ENCODE data around the gene FOXJ3. TPM values are rescaled to one million over a fixed set of nuclear protein-coding genes. Genes with fewer than 3 reads are reported as not detected.
A peak's percentile ranks its signal among the peaks of the same experiment; 100 is the strongest.

The FOXJ3 gene
- total RNA-seq, 2 donors from 2014 or later = 39.9 to 44.8 TPM

DNA sequence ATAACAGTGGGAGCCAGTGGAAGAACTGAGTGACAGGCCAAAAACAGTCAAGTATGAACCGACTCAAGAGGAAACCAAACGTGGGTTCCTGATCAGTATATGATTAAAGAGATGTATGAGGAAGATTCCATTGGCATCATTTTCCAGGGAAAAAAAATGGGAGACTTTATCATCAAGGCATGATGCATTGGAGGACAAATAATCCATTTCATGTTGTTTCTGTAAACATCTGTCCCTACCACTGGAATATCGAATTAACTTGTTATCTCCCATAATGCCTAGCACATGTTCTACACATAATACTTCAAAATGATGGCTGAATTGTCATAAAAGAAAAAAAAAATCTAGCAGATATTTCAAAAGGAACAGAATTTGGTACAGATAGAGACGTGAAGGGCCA, 13.3 kb downstream of the FOXJ3 start:
- no peak for DNase-seq
- Histone ChIP-seq H3K9me3 (no peaks in the 10 kb centered on the region), H3K27me3 (no peaks in the 10 kb centered on the region), H3K27ac (no peak overlapping the region), H3K36me3 (no peaks in the 10 kb centered on the region), H3K4me1 (peaks cover 4% of the 10 kb centered on the region), H3K9ac (ENCODE audit: low read depth in 2 of 2, low read length in 2 of 2) (no peak overlapping the region), H3K4me3 (no peak overlapping the region)
- TF ChIP-seq, protein P1, sequence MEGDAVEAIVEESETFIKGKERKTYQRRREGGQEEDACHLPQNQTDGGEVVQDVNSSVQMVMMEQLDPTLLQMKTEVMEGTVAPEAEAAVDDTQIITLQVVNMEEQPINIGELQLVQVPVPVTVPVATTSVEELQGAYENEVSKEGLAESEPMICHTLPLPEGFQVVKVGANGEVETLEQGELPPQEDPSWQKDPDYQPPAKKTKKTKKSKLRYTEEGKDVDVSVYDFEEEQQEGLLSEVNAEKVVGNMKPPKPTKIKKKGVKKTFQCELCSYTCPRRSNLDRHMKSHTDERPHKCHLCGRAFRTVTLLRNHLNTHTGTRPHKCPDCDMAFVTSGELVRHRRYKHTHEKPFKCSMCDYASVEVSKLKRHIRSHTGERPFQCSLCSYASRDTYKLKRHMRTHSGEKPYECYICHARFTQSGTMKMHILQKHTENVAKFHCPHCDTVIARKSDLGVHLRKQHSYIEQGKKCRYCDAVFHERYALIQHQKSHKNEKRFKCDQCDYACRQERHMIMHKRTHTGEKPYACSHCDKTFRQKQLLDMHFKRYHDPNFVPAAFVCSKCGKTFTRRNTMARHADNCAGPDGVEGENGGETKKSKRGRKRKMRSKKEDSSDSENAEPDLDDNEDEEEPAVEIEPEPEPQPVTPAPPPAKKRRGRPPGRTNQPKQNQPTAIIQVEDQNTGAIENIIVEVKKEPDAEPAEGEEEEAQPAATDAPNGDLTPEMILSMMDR (IDR thresholded peaks at IDR 0.05) = no peak
- intact Hi-C loops (cut with DNase I) = no loop called here

DNA sequence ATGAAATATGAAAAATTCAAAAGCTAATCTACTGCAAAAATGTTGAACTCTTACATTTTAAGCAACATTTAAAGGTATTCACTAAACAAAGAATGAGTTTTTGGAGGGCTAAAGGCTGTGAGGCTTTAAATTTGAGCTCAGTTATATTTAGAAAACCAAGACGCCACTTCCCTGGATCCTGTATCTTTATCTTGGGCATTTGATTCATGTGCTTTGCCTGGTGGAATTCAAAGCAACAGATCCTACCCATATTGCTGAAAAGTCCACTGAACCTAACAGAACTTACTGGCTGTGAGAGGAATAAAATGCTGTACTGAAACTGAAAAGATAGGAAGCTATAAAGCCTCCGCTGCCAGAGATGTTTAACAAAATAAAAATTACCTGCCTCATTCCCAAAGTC, 14.3 kb downstream of the FOXJ3 start:
- H3K9me3 ChIP-seq = no peaks in the 10 kb centered on the region
- intact Hi-C loops (cut with DNase I) = no loop called here
- H3K9ac ChIP-seq (ENCODE audit: low read depth in 2 of 2, low read length in 2 of 2) = no peak overlapping the region
- no peaks in the 10 kb centered on the region for H3K27me3 ChIP-seq
- H3K4me3 ChIP-seq = no peak overlapping the region
- no peak overlapping the region for H3K27ac ChIP-seq
- H3K36me3 ChIP-seq = no peaks in the 10 kb centered on the region
- H3K4me1 ChIP-seq = peaks cover 4% of the 10 kb centered on the region
- TF ChIP-seq, protein P1 (IDR thresholded peaks at IDR 0.05) = no peak
- no peak for DNase-seq

DNA sequence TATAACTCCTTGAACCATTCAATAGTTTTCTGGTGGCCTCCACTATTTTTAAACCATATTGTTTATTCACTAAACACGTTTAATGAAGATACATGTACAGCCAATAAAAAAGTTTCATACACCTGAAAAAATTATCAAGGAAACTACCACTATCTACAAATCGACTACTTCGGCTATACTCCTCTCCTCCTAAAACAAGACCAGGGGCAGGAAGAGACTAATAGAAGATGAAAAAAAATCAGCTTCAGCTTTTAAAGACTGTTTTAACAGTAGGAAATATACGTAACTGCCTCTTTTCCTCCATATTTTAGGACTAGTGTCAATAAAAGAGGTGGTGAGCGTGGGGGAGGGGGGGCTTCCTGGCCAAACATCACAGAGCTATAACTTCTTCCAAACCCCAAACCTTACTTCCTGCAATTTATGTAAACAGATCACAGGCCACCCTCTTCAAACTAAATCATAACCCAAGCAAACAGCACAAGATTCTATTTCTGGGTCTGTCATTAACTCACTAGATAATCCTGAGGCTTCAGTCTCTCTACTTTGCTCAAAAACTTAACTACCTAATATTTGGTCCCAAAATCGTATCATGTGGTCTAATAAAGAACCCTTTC, 15.1 kb downstream of the FOXJ3 start:
- intact Hi-C loops (cut with DNase I) = no loop called here
- Histone ChIP-seq H3K9me3 (no peaks in the 10 kb centered on the region), H3K4me1 (peaks cover 4% of the 10 kb centered on the region), H3K36me3 (no peaks in the 10 kb centered on the region), H3K4me3 (no peak overlapping the region), H3K9ac (ENCODE audit: low read depth in 2 of 2, low read length in 2 of 2) (no peak overlapping the region), H3K27me3 (no peaks in the 10 kb centered on the region), H3K27ac (no peak overlapping the region)
- TF ChIP-seq, protein P1 (IDR thresholded peaks at IDR 0.05) = no peak
- peak; percentile 60 for DNase-seq

DNA sequence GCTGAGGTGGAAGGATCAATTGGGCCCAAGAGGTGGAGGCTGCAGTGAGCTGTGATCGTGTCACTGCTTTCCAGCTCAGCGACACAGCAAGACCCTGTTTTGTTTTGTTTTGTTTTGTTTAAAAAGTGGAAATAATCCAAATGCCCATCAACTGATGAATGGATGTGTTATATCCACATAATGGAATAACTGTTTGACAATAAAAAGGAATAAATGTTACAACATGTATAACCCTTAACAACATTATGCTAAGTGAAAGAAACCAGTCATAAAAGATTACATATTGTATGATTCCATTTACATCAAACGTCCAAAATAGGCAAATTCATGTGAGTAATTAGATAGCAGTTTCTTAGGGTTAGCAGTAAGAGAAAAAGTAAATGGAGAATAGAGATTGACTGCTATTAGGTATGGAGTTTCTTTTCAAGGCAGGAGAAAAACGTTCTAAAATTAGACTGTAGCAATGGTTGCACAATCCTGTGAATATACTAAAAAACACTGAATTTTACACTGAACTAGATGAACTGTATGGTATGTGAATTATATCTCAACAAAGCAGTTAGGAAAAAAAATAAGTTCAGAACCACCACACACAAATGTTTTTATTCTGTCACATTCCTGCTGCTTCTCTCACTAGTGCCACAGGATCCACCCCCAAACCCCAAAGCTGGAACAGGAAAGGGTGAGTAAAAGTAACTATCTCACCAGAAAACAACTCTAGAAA, 15.7 kb downstream of the FOXJ3 start:
- H3K4me3 ChIP-seq = no peak overlapping the region
- no peaks in the 10 kb centered on the region for H3K36me3 ChIP-seq
- no peak overlapping the region for H3K27ac ChIP-seq
- DNase-seq = no peak
- intact Hi-C loops (cut with DNase I) = no loop called here
- H3K4me1 ChIP-seq = peaks cover 4% of the 10 kb centered on the region
- no peaks in the 10 kb centered on the region for H3K27me3 ChIP-seq
- H3K9me3 ChIP-seq = no peaks in the 10 kb centered on the region
- TF ChIP-seq, protein P1 (IDR thresholded peaks at IDR 0.05) = no peak
- no peak overlapping the region for H3K9ac ChIP-seq (ENCODE audit: low read depth in 2 of 2, low read length in 2 of 2)

DNA sequence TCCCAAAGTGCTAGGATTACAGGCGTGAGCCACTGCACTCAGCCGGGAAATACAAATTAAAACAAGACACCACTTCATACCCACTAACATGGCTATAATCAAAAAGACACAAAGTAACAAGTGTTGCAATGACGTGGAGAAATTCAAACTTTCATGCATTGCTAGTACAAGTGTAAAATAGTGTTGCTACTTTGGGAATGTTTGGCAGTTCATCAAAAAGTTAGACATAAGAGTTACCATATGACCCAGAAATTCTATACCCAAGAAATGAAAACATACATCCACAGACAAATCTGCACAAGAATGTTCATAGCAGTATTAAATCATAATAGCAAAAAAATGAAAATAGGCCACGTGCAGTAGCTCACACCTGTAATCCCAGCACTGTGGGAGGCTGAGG, 16.4 kb downstream of the FOXJ3 start:
- TF ChIP-seq, protein P1 (IDR thresholded peaks at IDR 0.05) = no peak
- intact Hi-C loops (cut with DNase I) = no loop called here
- no peaks in the 10 kb centered on the region for H3K36me3 ChIP-seq
- peaks cover 8% of the 10 kb centered on the region for H3K4me1 ChIP-seq
- no peak overlapping the region for H3K4me3 ChIP-seq
- H3K9ac ChIP-seq (ENCODE audit: low read depth in 2 of 2, low read length in 2 of 2) = no peak overlapping the region
- no peak overlapping the region for H3K27ac ChIP-seq
- H3K27me3 ChIP-seq = no peaks in the 10 kb centered on the region
- DNase-seq = no peak
- H3K9me3 ChIP-seq = no peaks in the 10 kb centered on the region
